H1 (cell line): ENCODE measurements around the gene RNF220. TPM values are rescaled to one million over a fixed set of nuclear protein-coding genes. Genes with fewer than 3 reads are reported as not detected.

Experiments used
- BACH1 ChIP-seq: IDR thresholded peaks from 2 replicates; pipeline ENCODE4 v1.6.1; 2012; ENCODE audit warnings: low read length, improper control_type of control experiment
- CBX5 ChIP-seq: fragments of 300-800, 300-1000 bp; sonication (generic); IDR thresholded peaks from 2 replicates; pipeline ENCODE4 v1.7.1; 2016; ENCODE audit warnings: antibody characterized with exemption, low read length, low read depth
- CBX8 ChIP-seq: fragments of 300-800, 300-1000 bp; sonication (generic); IDR thresholded peaks from 2 replicates; pipeline ENCODE4 v1.7.1; 2016; ENCODE audit warnings: low read depth, low read length, borderline replicate concordance
- CEBPB ChIP-seq: IDR thresholded peaks from 2 replicates; pipeline ENCODE4 v1.6.1; 2012; ENCODE audit warnings: low read depth, low read length
- EGR1 ChIP-seq: IDR thresholded peaks from 2 replicates; pipeline ENCODE4 v1.6.1; 2011; ENCODE audit warnings: low read depth, low read length, borderline replicate concordance
- EZH2 ChIP-seq: fragments of 200-600 bp; sonication (generic); IDR thresholded peaks from 2 replicates; pipeline ENCODE4 v1.7.1; 2012; ENCODE audit warnings: low read depth, mild to moderate bottlenecking, moderate library complexity, low read length, inconsistent platforms; ENCODE audit not compliant: severe bottlenecking
- KDM1A ChIP-seq: fragments of 200-600, 300-600 bp; sonication (generic); IDR thresholded peaks from 2 replicates; pipeline ENCODE4 v1.7.1; 2016; ENCODE audit warnings: mild to moderate bottlenecking, low read length, borderline replicate concordance
- RFX5 ChIP-seq: IDR thresholded peaks from 2 replicates; pipeline ENCODE4 v1.6.1; 2011; ENCODE audit warnings: low read depth, low read length, improper control_type of control experiment, borderline replicate concordance
- SP1 ChIP-seq: IDR thresholded peaks from 2 replicates; pipeline ENCODE4 v1.6.1; 2011; ENCODE audit warnings: low read depth, low read length
- TCF12 ChIP-seq: IDR thresholded peaks from 2 replicates; pipeline ENCODE4 v1.6.1; 2011; ENCODE audit warnings: low read depth, mild to moderate bottlenecking, low read length
- polyA plus RNA-seq, 7 experiments: library from polyadenylated mRNA; depleted of rRNA in 3 of 7; stranded (reverse) in 5 of 7; unstranded in 2 of 7; fragments of >200 nt in 5 of 7; fragments of 200-250 nt in 2 of 7; gene quantifications; 1 replicate in 5 of 7; 2 replicates in 1 of 7; 4 replicates in 1 of 7; pipeline versions ENCODE4 v1.2.1 to v1.2.3, GENCODE V29; 2011 to 2013; ENCODE audit warnings: missing spikeins in 2 of 7, mixed read lengths in 2 of 7
- total RNA-seq: library from RNA; stranded (reverse); fragmentation: NEBNext Ultra II Directional; extraction: Animal tissue kit (Norgen Biotek cat#: 25700); gene quantifications from 2 replicates; pipeline ENCODE4 v1.2.1, GENCODE V29; 2021
- TF ChIP-seq, protein P1 (sequence below): fragments of 300-600 bp; sonication (generic); IDR thresholded peaks from 2 replicates; pipeline ENCODE4 v1.7.1; 2012; ENCODE audit warnings: low read length, moderate library complexity, mild to moderate bottlenecking, inconsistent platforms; ENCODE audit not compliant: insufficient replicate concordance

RNF220 gene
- total and polyA plus RNA-seq, 2 of the 8 experiments (the other 6 are each of a cell fraction or from before 2014, with no cell fraction given): 123 to 160 TPM

DNA sequence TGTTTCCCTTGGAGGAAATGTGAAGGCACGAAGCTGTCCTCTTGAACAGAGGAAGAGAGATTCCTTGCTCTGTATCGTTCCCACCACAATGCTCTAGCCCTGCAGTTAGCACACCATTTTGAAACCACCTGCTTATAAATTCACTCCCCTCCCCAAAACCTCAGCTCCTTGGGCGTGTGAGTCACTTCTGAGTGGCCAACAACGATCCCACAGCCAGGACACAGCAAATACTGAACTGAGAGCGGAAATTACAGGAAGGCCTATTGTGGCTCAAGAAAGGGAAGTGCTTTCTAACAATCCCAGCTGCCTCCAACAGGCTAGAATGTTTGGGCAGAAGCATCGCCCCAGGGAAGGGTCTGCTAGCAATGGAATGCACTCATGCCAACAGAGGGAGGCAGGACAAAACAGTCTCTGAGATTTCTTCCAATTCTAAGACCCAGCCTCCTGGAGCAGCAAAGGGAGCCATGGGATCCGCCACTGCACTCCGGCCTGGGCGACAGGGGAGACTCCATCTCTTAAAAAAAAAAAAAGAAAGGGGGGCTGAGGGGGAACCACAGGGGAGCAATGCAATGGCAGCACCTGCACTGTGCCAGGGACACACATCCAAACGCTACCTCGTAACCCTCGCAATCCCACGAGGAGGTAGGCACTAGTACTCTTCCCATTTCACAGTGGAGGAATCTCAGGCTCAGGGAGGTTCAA is 267.4 kb downstream of the RNF220 start (continued):
- TF ChIP-seq, protein P1, sequence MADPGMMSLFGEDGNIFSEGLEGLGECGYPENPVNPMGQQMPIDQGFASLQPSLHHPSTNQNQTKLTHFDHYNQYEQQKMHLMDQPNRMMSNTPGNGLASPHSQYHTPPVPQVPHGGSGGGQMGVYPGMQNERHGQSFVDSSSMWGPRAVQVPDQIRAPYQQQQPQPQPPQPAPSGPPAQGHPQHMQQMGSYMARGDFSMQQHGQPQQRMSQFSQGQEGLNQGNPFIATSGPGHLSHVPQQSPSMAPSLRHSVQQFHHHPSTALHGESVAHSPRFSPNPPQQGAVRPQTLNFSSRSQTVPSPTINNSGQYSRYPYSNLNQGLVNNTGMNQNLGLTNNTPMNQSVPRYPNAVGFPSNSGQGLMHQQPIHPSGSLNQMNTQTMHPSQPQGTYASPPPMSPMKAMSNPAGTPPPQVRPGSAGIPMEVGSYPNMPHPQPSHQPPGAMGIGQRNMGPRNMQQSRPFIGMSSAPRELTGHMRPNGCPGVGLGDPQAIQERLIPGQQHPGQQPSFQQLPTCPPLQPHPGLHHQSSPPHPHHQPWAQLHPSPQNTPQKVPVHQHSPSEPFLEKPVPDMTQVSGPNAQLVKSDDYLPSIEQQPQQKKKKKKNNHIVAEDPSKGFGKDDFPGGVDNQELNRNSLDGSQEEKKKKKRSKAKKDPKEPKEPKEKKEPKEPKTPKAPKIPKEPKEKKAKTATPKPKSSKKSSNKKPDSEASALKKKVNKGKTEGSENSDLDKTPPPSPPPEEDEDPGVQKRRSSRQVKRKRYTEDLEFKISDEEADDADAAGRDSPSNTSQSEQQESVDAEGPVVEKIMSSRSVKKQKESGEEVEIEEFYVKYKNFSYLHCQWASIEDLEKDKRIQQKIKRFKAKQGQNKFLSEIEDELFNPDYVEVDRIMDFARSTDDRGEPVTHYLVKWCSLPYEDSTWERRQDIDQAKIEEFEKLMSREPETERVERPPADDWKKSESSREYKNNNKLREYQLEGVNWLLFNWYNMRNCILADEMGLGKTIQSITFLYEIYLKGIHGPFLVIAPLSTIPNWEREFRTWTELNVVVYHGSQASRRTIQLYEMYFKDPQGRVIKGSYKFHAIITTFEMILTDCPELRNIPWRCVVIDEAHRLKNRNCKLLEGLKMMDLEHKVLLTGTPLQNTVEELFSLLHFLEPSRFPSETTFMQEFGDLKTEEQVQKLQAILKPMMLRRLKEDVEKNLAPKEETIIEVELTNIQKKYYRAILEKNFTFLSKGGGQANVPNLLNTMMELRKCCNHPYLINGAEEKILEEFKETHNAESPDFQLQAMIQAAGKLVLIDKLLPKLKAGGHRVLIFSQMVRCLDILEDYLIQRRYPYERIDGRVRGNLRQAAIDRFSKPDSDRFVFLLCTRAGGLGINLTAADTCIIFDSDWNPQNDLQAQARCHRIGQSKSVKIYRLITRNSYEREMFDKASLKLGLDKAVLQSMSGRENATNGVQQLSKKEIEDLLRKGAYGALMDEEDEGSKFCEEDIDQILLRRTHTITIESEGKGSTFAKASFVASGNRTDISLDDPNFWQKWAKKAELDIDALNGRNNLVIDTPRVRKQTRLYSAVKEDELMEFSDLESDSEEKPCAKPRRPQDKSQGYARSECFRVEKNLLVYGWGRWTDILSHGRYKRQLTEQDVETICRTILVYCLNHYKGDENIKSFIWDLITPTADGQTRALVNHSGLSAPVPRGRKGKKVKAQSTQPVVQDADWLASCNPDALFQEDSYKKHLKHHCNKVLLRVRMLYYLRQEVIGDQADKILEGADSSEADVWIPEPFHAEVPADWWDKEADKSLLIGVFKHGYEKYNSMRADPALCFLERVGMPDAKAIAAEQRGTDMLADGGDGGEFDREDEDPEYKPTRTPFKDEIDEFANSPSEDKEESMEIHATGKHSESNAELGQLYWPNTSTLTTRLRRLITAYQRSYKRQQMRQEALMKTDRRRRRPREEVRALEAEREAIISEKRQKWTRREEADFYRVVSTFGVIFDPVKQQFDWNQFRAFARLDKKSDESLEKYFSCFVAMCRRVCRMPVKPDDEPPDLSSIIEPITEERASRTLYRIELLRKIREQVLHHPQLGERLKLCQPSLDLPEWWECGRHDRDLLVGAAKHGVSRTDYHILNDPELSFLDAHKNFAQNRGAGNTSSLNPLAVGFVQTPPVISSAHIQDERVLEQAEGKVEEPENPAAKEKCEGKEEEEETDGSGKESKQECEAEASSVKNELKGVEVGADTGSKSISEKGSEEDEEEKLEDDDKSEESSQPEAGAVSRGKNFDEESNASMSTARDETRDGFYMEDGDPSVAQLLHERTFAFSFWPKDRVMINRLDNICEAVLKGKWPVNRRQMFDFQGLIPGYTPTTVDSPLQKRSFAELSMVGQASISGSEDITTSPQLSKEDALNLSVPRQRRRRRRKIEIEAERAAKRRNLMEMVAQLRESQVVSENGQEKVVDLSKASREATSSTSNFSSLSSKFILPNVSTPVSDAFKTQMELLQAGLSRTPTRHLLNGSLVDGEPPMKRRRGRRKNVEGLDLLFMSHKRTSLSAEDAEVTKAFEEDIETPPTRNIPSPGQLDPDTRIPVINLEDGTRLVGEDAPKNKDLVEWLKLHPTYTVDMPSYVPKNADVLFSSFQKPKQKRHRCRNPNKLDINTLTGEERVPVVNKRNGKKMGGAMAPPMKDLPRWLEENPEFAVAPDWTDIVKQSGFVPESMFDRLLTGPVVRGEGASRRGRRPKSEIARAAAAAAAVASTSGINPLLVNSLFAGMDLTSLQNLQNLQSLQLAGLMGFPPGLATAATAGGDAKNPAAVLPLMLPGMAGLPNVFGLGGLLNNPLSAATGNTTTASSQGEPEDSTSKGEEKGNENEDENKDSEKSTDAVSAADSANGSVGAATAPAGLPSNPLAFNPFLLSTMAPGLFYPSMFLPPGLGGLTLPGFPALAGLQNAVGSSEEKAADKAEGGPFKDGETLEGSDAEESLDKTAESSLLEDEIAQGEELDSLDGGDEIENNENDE: no peak
- no peak for TF ChIP-seq CBX8
- TF ChIP-seq CBX5: no peak
- no peak for TF ChIP-seq EZH2
- TF ChIP-seq RFX5: no peak
- TF ChIP-seq BACH1: no peak
- TF ChIP-seq KDM1A: no peak
- no peak for TF ChIP-seq EGR1
- TF ChIP-seq TCF12: no peak
- TF ChIP-seq SP1: no peak
- no peak for TF ChIP-seq CEBPB
